Activated CD4-positive, alpha-beta T cell treated with anti-CD3 and anti-CD28 coated beads, Interleukin-2, amount 50 U/mL, for 16 hours (primary cell): ENCODE results near the gene KRTAP10-11.
A peak's percentile ranks its signal among the peaks of the same experiment; 100 is the strongest.
"Not testable (repeated sequence)": the region's sequence is repeated elsewhere in the genome, so short reads cannot be mapped to it uniquely, and the experiment has no call there.

Experiments used
- DNase-seq: peaks from one replicate; pipeline ENCODE4 v3.0.0-alpha.2; 2020

The KRTAP10-11 gene

DNA sequence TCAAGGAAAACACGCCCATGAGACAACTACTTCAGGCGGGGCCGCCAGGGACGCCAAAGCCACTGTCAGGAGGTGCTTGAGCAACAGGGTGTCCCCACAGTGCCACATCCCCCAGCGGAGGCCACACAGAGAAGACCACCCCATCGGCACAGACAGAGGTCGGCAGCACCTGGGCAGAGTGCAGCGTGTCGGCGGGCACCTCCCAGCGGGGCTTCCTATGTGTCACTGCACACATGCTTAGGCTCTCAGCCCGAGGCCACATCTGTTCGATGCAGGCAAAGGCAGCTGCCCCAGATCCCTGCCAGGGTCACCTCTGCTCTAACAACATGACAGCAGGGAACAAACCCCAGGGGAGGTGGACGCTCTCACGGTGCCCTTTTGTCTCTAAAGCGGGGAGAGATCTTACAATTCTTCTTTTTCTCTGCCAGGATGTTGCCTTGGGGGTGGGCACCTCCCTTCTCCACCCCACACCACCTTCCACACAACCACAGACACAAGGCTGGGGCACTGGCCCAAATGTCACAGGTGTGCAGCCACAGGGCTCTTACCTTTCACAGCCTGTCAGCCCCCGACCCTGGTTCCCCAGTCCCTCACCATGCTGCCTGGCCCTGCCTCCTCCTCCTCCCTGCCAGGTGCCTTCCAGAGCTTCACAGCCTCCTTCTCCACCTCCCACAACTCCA lies 30.2 kb upstream of the KRTAP10-11 start:
- DNase-seq = no peak

DNA sequence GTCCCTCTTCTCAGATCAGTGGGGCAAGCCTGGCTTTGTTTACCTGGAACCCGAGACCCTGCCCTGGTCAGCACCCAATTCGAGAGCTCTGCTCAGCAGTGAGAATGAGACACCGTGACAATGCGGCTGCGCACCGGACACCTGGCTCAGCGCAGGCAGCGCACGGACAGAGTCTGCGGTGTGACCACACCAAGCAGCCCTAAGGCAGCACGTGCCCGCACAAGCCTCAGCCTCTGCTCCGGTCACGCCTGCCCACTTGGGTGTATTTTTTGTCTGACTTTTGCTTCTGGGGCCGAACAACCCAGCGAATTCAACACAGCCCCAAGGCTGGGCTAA lies 29.7 kb upstream of the KRTAP10-11 start:
- DNase-seq = no peak

DNA sequence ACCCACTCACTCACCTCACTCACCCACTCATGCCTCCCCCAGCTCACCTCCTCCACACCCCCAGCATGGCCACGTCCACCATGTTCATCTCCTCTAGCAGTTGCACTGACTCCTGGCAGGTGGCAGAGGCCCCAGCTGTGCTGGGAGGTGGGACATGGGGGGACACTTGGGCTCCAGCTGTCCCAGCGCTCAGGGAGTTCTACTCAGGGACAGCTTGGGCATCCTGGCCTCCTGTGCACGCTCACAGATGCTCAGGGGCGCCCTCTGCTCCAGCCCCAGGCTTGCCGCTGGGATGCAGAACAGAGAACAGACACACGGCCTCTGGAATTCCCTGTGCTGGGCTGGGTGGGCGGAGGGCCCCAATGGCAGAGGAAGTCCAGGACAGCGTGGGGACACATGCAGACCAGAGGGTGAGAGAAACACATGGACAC lies 29.1 kb upstream of the KRTAP10-11 start:
- DNase-seq = no peak

DNA sequence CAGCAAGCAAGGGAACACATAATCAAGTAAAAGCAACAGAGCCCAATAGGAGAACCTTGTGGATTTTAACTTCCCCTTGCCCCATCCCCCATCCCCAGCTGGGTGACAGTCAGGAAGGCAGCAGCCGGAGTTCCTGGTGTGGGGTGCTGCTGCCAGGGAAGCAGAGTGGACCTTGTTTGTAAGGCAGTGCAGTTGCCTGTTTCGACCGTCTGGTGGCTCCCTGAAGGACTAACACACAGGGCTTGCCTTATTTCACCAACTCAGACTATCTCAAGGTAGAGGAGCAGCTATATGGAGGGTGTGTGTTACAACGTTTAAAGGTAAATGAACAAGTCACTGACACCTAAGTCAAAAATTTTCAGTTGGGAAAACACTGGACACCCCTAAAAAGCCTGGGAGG lies 27.7 kb upstream of the KRTAP10-11 start:
- DNase-seq = no peak

DNA sequence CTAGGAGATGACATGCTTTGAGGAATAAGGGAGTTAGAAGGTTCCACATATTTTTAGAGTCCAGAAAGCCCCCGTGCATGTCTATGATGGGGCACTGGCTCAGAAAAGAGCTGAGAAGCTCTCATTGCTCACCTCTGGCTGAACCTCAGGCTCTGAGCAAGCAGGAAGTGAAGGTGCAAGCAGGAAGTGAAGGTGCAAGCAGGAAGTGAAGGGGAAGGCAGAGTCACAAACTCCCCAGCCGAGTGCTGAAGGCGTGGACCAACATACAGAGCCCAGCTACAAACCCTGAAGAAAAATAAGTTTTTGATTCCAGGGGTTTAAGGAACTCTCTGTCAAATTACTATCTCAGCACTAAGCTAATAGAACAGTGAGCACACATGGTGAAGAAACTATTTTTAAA lies 27.3 kb upstream of the KRTAP10-11 start:
- peak; percentile 46 for DNase-seq

DNA sequence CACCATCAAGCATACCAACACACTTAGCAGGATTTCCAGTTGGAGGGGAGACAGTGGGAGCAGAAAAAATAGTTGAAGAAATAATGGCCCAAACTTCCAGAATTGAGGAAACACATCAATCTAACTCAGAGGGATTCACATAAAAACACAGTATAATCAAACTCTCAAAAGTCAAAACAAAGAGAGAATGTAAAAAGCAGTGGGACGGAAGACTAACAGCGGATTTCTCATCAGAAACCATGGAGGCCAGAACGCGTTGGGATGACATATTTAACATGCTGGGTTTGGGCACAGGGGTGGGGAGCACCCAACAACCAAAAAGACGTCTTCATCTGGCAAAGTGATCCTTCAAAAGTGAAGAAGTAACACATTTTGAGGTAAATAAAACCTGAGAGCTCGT lies 26.3 kb upstream of the KRTAP10-11 start:
- no peak for DNase-seq

DNA sequence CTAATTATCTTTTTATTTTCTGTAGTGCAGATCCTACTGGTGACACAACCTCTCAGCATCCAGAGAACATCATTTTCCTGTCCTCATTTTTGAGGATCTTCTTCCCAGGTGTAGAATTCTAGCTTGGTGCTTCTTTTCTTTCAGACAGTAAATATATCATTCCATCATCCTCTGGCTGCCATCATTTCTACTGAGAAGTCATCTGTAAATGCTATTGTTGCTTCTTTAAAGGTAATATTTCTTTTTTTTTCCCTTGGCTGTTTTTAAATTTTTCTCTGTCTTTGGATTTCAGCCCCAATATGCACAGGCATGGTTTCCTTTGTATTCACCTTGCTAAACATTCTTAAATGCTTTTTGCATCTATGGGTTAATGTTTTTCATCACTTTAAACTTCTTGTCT lies 22.6 kb upstream of the KRTAP10-11 start:
- no peak for DNase-seq

DNA sequence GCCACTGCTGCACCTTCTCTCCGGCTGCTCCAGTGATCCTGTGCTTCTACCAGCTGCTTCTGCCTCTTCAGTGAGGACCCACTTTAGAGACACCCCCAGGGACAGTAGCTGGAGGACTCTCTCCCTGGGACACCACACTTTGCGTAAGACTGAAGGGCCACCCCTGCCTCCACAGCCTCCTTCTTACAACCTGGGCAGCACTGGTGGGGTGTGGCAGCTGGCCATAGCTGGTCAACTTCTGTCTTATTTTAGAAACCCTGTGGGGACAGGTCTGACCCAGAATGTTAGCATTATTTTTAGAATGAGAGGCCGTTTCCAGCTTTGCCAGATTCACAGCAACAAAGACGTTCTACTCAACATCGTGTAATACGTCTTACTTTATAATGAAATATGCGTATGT lies 20.5 kb upstream of the KRTAP10-11 start:
- DNase-seq = no peak

DNA sequence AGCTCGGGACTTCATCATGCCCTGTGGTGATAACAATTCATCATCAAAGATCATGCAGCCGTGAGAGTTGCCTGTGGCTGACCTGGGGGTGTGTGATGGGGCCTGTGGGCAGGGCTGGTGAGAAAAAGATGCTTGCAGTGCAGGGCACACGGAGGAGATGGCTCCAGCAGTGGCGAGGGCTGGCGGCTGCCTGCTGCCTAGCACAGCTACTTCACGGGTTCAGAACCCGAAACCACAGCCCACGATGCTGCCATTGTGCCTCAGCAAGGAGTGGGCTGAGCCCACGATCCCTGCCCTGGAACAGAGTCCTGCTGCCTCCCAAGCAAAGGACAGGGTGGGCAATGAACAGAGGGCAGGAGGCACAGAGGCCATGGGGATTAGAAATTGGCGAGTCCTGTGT lies 20.0 kb upstream of the KRTAP10-11 start:
- DNase-seq = no peak

DNA sequence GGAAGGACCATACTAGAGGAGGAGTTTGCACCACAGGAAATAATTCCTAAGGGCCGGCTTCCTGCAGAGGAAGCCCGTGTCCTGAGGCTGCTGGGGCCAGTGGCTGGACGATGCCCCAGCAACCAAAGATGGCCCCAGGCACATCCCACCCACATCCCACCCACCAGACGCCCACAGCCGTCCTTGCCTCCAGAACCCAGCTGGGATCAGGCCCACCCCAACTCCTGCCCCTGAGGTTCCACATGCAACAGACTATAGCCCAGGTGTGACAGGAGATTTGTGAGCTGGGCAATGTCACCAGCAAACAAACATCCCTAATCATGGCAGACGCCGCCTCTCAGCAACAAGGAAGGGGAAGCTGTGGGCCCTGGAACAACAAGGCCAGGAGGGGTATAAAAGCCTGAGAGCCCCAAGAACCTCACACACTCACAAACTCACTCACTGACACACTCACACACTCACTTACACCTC lies 19.5 kb upstream of the KRTAP10-11 start, which contains the start of gene KRTAP10-9:
TSS of gene KRTAP10-9 (plus strand) at position 421 of the 471 bp plus-strand sequence. CDS start 79 bp downstream, outside the sequence.
- DNase-seq = no peak

DNA sequence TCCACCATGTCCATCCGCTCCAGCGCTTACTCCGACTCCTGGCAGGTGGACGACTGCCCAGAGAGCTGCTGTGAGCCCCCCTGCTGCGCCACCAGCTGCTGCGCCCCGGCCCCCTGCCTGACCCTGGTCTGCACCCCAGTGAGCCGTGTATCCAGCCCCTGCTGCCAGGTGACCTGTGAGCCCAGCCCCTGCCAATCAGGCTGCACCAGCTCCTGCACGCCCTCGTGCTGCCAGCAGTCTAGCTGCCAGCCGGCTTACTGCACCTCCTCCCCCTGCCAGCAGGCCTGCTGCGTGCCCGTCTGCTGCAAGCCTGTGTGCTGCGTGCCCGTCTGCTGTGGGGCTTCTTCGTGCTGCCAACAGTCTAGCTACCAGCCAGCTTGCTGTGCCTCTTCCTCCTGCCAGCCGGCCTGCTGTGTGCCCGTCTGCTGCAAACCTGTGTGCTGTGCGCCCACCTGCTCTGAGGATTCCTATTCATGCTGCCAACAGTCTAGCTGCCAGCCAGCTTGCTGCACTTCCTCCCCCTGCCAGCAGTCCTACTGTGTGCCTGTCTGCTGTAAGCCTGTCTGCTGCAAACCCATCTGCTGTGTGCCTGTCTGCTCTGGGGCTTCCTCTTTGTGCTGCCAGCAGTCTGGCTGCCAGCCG lies 18.9 kb upstream of the KRTAP10-11 start:
- not testable (repeated sequence) for DNase-seq

DNA sequence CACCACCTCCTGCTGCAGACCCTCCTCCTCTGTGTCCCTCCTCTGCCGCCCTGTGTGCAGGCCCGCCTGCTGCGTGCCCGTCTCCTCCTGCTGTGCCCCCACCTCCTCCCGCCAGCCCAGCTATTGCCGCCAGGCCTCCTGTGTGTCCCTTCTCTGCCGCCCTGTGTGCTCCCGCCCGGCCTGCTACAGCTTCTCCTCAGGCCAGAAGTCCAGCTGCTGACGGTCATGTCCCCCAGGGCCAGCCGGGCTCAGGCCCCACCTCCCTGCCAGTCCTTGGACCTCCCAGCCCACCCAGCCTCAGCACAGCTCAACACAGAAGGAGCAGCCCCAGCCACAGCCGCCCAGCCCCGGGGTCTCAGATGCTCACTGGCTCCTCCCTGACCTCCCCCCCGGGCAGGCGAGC lies 18.4 kb upstream of the KRTAP10-11 start:
- DNase-seq = not testable (repeated sequence)

DNA sequence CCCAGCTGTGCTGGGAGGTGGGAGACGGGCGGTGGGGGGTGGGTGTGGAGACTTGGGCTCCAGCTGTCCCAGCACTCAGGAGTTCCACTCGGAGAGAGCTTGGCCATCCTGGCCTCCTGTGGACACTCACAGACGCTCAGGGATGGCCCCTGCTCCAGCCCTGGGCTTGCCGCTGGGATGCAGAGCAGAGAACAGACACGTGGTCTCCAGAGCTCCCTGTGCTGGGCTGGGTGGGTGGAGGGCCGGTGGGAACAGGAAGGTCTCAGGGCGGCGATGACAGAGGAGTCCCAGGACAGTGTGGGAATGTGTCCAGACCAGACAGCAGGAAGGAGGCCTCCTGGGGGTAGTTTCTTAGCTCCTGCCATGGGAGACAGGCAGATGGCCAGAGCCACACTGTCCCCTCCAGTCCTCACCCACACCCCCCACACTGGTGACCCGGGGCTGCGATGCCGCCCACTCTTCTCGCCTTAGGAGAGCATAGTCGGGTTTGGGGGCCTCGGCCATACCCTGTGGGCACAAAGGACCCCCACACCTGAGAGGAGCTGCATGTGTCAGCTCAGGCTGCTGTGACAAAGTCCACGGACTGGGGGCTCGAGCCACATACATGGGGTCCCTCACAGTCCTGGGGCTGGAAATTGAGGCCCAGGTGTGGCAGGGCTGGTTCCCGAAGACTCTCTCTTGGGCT lies 17.4 kb upstream of the KRTAP10-11 start:
- DNase-seq = no peak

DNA sequence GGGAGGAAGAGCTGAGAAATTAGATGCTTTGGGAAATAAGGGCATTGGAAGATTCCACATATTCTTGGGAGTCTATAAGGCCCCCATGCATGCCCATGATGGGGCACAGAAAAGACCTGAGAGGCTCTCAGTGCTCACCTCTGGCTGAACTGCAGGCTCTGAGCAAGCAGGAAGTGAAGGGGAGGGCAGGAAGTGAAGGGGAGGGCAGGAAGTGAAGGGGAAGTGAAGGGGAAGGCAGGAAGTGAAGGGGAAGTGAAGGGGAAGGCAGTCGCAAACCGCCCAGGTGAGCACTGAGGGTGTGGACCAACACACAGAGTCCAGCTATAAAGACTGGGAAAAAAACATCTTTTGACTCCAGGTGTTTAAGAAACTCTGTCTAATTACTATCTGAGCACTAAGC lies 15.8 kb upstream of the KRTAP10-11 start:
- no peak for DNase-seq

DNA sequence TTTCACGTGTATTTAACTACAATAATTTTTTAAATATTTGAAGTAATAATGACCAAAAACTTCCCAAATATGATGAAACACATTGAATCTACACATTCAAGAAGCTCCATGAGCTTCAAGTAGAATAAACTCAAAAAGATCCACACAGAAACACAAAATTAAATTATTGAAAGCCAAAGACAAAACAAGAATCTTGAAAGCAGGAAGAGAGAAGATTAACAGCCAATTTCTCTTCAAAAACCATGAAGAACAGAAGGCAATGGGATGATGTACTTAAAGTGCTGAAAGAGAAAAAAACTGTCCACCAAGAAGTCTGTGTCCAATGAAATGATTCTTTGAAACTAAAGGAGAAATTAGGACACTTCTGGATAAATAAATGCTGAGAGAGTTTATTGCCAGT lies 14.1 kb upstream of the KRTAP10-11 start:
- DNase-seq = no peak

DNA sequence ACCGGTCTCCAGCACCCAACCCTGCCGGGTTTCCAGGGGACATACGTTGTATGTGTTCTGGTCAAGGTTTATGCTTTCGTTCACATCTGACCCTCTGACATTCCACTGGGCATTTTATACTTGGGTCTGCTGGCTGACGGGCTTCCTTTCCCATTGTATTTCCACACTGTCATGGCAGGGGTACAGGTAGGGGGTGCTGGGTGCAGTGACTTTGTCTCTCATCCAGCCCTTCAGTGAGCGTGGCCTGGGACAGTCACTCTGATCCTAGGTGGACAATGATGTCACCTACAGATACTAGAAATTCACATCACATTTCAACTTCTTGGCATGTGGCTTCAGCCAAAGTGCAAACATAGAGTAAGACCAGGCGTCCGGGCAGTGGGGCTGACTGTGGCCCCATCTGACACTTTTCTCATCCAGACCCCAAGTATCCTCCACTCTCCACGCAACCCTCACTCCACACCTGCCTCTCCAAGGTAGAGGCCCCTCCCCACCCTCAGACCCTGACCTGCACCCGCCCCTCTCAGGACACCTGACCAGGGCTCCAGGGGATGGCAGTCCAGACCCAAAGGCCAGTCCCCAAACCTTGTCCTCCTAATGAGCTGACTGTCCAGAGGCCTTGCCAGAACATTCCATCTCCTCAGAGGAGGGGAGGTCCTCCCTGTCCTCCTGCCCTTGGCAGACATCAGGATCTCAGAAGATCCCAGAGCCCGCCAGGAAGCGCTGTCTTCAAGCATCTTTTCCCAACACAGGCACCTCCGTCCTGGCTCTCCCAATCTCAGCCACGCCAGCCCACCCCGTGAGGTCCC lies 9.8 kb upstream of the KRTAP10-11 start:
- DNase-seq = no peak

DNA sequence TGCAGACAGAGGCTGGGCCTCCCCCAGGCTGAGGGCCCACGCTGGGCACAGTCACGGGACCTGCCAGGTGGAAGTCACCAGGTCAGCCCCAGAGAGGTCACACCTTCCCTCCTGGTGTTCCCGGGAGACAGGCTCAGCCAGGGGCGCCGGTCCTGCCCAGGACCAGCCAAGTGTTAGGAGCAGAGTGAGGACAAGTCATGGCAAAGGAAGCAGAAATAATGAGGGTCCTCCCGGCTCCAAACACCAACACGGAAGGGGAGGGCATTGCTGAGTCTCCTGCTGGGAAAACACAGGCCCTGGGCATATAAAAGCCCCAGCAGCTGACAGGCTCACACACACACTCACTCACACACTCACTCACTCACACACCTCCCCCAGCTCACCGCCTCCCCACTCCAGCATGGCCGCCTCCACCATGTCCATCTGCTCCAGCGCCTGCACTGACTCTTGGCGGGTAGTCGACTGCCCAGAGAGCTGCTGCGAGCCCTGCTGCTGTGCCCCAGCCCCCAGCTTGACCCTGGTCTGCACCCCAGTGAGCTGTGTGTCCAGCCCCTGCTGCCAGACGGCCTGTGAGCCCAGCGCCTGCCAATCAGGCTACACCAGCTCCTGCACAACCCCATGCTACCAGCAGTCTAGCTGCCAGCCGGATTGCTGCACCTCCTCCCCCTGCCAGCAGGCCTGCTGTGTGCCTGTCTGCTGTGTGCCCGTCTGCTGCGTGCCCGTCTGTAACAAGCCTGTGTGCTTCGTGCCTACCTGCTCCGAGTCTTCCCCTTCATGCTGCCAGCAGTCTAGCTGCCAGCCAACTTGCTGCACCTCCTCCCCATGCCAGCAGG lies 9.0 kb upstream of the KRTAP10-11 start, which contains the start of gene KRTAP10-10:
TSS of gene KRTAP10-10 (plus strand) at position 339 of the 833 bp plus-strand sequence. CDS start at position 401, 62 bp downstream.
- no peak for DNase-seq

DNA sequence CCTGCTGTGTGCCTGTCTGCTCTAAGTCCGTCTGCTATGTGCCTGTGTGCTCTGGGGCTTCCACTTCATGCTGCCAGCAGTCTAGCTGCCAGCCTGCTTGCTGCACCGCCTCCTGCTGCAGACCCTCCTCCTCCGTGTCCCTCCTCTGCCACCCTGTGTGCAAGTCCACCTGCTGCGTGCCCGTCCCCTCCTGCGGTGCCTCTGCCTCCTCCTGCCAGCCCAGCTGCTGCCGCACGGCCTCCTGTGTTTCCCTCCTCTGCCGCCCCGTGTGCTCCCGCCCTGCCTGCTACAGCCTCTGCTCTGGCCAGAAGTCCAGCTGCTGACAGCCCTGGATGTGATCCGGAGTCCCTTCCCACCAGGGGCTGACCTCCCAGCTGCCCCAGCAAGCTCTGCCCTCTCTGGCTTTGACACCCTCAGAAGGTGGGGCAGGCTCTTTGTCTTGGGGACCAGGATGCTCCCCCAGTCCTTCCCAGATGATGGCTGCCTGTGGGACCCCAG lies 8.3 kb upstream of the KRTAP10-11 start:
- not testable (repeated sequence) for DNase-seq

DNA sequence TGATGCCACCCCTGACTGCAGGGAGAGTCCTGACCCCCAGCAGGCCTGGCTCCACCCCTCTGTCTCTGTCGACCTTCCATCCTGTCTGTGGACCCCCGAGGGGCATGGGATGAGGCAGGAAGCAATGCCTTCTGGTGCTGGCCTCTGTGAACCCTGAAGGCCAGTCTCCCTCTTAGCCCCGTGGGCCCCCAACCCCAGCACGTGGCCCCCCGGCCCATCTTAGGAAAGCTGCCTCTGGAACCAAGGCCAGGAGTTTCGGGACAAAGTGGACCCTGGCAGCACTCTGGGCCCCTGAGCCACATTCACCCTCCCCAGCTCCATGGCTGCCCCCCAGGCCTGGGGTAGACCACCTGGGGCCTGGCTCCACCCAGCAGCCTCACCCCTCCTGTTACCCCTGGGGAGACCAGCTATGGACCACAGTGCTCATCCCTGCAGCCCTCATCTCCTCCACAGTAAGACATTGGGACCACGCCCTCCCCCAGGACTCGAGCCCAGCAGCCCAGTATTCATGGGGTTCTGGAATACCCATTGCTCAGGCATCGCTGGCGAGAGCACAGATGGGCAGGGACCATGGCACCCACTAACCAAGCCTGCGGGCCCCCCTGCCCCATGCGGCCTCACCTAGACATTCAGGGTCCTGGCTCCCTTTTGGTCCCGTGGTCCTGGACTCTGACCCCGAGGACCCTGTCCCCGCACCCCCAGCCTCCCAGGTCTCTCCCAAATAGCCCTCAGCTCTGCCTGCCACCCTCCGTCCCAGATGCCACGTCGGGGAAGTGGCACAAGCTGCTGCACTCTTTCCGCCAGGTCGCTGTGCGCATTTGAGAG lies 7.5 kb upstream of the KRTAP10-11 start:
- not testable (repeated sequence) for DNase-seq

DNA sequence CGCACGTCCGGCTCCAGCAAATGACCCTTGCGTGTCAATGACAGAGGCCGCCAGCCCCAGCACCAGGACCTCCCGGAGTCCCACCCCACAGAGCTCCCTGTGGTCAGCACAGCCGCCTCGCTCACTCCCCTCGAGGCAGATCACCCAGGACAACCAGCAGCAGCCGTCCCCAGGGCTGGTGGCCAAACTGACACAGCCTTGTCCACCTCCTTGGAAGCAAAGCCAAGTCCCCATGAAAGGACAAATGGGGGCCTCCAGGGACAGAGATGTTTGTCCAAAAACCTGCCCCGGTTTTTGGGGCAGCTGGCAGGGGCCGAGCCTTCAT lies 6.9 kb upstream of the KRTAP10-11 start:
- no peak for DNase-seq

DNA sequence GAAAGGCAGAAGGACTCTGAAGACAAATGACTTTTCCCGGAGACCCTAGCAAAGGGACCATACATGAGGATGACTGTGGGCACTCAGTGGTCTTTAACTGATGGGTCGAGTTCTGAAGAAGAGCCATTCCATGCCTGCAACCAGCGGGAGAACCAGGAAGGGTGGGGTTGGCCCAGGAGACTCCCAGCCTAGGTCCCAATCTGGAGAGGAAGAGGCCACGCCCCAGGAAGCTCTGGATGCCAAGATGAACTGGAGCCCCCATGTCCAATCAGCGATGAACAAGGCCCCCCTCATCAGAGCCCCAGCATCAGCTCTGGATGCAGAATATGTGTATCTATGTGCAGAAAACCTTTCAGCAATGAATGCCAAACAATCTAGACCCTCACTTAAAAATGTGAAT lies 5.5 kb upstream of the KRTAP10-11 start:
- DNase-seq = no peak
